Subcutaneous abdominal adipose tissue (tissue), 5 donors: Measurements from ENCODE around the gene FTL.
"Not testable (repeated sequence)": the region's sequence is repeated elsewhere in the genome, so short reads cannot be mapped to it uniquely, and the experiment has no call there.

Source experiments
- H3K27ac ChIP-seq: one replicate; pipeline ENCODE4 v1.7.0; 2013; ENCODE audit warnings: low read depth, mild to moderate bottlenecking, inconsistent platforms, low read length, moderate library complexity
- H3K27me3 ChIP-seq, 5 donors: one replicate each; pipeline ENCODE4 v1.7.0; 2013; ENCODE audit warnings: low read length in 5 of 5, inconsistent platforms in 1 of 5; ENCODE audit not compliant: control insufficient read depth in 5 of 5, insufficient read depth in 4 of 5
- H3K36me3 ChIP-seq, 5 donors: one replicate each; pipeline ENCODE4 v1.7.0; 2013; ENCODE audit warnings: low read length in 5 of 5; ENCODE audit not compliant: control insufficient read depth in 5 of 5, insufficient read depth in 5 of 5
- H3K4me1 ChIP-seq, 5 donors: one replicate each; pipeline ENCODE4 v1.7.0; 2013; ENCODE audit warnings: low read length in 5 of 5, mild to moderate bottlenecking in 3 of 5, moderate library complexity in 1 of 5; ENCODE audit not compliant: control insufficient read depth in 5 of 5, insufficient read depth in 5 of 5
- H3K4me3 ChIP-seq, 5 donors: one replicate each; pipeline ENCODE4 v1.7.0; 2013; ENCODE audit warnings: low read length in 5 of 5, low read depth in 1 of 5
- H3K9ac ChIP-seq, 5 donors: one replicate each; pipeline ENCODE4 v1.7.0; 2013; ENCODE audit warnings: low read length in 5 of 5, mild to moderate bottlenecking in 4 of 5, moderate library complexity in 3 of 5
- H3K9me3 ChIP-seq, 5 donors: one replicate each; pipeline ENCODE4 v1.7.0; 2013; ENCODE audit warnings: low read length in 5 of 5; ENCODE audit not compliant: control insufficient read depth in 5 of 5
- donor health status: healthy.
- donor health status: healthy.
- donor health status: healthy.
- donor health status: healthy.
- donor health status: healthy.

The FTL gene

DNA sequence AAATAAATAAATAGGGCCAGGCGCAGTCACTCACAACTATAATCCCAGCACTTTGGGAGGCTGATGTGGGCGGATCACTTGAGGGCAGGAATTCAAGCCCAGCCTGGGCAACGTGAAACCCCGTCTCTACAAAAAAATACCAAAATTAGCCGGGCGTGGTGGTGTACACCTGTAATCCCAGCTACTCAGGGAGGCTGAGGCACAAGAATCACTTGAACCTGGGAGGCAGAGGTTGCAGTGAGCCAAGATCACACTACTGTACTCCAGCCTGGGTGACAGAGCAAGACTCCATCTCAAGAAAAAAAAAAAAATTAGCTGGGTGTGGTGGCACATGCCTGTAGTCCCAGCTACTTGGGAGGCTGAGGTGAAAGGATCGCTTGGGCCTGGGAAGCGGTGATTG is 39.2 kb upstream of the FTL start:
- H3K27me3 ChIP-seq, H3K27ac ChIP-seq: not testable (repeated sequence)

DNA sequence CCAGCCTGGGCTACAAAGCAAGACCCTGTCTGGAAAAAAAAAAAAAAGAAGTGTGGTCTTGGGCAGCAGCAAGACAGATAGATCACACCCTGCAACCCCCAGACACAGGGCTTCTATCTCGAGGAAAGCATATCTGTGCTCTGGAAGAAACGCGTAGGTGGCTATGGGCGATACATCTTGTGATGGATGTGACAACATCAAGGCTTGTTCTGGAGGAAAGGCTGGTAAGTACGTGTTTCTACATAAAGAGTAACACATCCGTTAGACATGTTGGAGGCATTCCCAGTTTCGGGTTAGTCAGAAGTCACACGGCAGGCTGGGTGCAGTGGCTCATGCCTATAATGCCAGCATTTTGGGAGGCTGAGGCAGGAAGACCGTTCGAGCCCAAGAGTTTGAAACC is 38.2 kb upstream of the FTL start:
- no peaks in the 10 kb centered on the region for H3K9me3 ChIP-seq
- no peak overlapping the region for H3K4me3 ChIP-seq
- H3K36me3 ChIP-seq = peaks cover 0 to 14% (median 12%) of the 10 kb centered on the region in 5 donors
- H3K9ac ChIP-seq = no peak overlapping the region
- H3K4me1 ChIP-seq = peaks cover 0 to 7% (median 0%) of the 10 kb centered on the region in 5 donors
- no peaks in the 10 kb centered on the region for H3K27me3 ChIP-seq
- no peak overlapping the region for H3K27ac ChIP-seq

More for the DNA sequence above, 39.2 kb upstream of the FTL start:
- not testable (repeated sequence) for H3K9me3 ChIP-seq, H3K4me1 ChIP-seq, H3K4me3 ChIP-seq, H3K9ac ChIP-seq
- peaks cover 0 to 24% (median 21%) of the 10 kb centered on the region in 5 donors for H3K36me3 ChIP-seq

DNA sequence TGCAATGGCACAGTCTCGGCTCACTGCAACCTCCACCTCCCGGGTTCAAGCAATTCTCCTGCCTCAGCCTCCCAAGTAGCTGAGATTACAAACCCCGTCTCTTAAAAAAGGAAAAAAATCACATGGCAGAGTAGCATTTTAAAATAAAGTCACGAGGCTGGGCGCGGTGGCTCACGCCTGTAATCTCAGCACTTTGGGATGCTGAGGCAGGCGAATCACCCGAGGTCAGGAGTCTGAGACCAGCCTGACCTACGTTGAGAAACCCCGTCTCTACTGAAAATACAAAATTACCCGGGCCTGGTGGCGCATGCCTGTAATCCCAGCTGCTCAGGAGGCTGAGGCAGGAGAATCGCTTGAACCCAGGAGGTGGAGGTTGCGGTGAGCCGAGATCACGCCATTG is 37.4 kb upstream of the FTL start:
- not testable (repeated sequence) for H3K36me3 ChIP-seq, H3K9me3 ChIP-seq, H3K27me3 ChIP-seq, H3K4me3 ChIP-seq, H3K4me1 ChIP-seq, H3K9ac ChIP-seq, H3K27ac ChIP-seq

DNA sequence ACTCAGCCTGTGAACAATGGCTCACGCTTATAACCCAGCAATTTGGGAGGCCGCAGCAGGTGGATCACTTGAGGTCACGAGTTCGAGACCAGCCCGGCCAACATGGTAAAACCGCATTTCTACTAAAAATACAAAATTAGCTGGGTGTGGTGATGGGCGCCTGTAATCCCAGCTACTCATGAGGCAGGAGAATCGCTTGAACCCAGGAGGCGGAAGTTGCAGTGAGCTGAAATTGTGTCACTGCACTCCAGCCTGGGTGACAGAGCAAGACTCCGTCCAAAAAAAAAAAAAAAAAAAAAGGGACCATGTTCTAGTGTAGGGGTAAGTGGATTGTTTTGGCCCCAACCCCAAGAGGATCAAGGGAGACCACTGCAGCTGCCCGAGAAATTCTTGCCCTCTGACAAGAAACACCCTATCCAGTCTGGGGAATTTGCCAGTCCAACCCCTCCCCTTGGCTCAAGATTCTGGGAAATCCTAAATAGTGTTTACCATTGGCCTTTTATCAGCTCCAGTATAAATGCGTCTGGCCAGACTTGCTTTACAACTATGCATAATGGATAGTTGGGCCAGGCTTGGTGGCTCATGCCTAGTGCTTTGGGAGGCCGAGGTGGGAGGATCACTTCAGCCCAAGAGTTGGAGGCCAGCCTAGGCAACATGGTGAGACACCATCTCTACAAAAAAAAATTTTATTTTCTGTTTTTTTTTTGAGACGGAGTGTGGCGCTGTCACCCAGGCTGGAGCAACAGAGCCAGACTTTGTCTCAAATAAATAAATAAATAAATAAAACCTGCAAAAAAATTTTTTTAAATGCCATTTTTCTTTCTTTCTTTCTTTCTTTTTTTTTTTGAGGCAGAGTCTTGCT is 36.7 kb upstream of the FTL start:
- Histone ChIP-seq H3K27ac (no peak overlapping the region), H3K9ac (no peak overlapping the region), H3K4me3 (no peak overlapping the region), H3K4me1 (peaks cover 2 to 12% (median 5%) of the 10 kb centered on the region in 5 donors), H3K27me3 (peaks cover 0 to 10% (median 7%) of the 10 kb centered on the region in 5 donors), H3K9me3 (no peaks in the 10 kb centered on the region), H3K36me3 (peaks cover 0 to under 1% (median 0%) of the 10 kb centered on the region in 5 donors)

DNA sequence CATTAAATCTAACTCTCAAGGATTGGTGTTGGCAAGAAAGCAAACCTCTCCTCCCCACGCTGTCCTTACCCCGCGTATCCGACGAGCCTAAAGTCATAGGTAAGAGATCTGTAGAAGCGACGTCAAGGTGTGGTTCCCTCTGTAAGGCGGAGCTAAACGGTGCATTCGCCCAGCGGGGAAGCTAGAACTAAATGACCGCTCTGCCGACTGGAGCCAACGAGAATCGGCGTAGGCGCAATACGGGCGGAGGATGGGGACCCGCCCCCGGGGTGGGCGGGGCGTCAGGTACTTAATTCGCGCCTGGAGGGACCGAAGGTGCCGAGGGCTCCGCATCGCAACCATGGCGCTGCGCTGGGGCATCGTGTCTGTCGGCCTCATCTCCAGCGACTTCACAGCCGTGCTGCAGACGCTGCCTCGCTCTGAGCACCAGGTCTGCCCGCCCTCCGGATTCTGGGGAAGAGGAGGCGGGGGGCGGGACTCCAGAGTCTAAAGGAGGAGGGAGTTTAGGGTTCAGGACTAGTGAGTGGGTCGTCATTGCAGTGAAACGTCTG is 31.7 kb upstream of the FTL start, which contains the start of gene DHDH:
Gene DHDH, plus strand, starts transcription at position 318 of the 551 bp plus-strand sequence. Its CDS starts 23 bp downstream, at position 341.
- H3K27me3 ChIP-seq = peaks cover 0 to 19% (median 10%) of the 10 kb centered on the region in 5 donors
- H3K27ac ChIP-seq = no peak within 1 kb of the TSS
- peak within 1 kb of the TSS; percentile 43 to 71 (median 57) for H3K4me3 ChIP-seq
- H3K9me3 ChIP-seq = no peaks in the 10 kb centered on the region
- peak within 1 kb of the TSS in 2 of 5 donors; percentile 35 to 38 for H3K9ac ChIP-seq
- H3K36me3 ChIP-seq = no peaks in the 10 kb centered on the region
- H3K4me1 ChIP-seq = peaks cover 2 to 18% (median 9%) of the 10 kb centered on the region in 5 donors

DNA sequence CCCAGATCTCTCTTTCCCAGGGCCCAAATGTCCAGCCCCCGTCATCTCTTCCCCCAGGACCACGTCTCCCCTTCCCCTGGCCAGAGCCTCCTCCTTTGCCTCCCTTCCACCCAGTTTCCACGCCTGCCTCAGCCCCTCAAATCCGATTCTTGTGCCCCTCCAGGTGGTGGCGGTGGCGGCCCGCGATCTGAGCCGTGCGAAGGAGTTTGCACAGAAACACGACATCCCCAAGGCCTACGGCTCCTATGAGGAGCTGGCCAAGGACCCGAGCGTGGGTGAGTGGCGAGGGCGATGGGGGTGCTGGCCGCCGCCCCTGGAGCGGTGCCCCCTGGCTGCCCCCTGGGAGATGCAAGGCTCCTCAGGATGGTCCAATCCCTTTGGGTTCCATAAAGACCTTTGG is 30.3 kb upstream of the FTL start:
- Histone ChIP-seq H3K9ac (no peak overlapping the region), H3K4me1 (peaks cover 2 to 17% (median 9%) of the 10 kb centered on the region in 5 donors), H3K4me3 (no peak overlapping the region), H3K36me3 (no peaks in the 10 kb centered on the region), H3K9me3 (no peaks in the 10 kb centered on the region), H3K27me3 (peaks cover 0 to 19% (median 10%) of the 10 kb centered on the region in 5 donors), H3K27ac (no peak overlapping the region)

DNA sequence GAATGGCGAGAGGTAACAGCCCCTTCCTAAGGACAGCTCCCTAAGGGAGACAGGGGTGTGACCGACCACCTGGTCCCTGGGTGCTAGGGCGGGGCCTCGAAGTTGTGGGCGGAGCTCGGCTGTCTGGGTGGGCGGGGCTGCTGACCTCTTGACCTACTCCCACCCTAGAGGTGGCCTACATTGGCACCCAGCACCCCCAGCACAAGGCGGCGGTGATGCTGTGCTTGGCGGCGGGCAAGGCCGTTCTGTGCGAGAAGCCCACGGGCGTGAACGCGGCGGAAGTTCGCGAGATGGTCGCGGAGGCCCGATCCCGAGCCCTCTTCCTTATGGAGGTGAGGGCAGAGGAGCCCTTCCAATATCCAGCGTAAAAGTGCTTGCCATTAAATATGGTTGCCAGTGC is 29.2 kb upstream of the FTL start:
- Histone ChIP-seq H3K9me3 (peaks cover under 1 to 6% (median 4%) of the 10 kb centered on the region in 5 donors), H3K9ac (no peak overlapping the region), H3K36me3 (no peaks in the 10 kb centered on the region), H3K4me1 (peaks cover 2 to 17% (median 9%) of the 10 kb centered on the region in 5 donors), H3K27me3 (peaks cover 0 to 19% (median 10%) of the 10 kb centered on the region in 5 donors), H3K27ac (no peak overlapping the region), H3K4me3 (no peak overlapping the region)

DNA sequence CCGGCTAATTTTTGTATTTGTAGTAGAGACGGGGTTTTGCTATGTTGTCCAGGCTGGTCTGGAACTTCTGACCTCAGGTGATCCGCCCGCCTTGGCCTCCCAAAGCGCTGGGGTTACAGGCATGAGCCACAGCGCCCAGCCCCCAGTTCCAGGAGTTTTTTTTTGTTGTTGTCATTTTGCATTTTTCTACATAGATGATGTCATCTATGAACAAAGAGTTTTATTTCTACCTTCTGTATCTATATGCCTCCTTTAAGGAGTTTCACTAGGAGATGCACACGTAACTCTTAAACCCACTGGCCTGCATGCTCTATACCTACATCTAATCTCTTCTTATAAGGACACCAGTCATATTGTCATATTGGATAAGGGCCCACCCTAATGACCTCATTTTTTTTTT is 26.9 kb upstream of the FTL start:
- H3K4me3 ChIP-seq = no peak overlapping the region
- H3K9me3 ChIP-seq = peaks cover 4 to 12% (median 7%) of the 10 kb centered on the region in 5 donors
- H3K4me1 ChIP-seq = peaks cover 0 to 13% (median 6%) of the 10 kb centered on the region in 5 donors
- no peaks in the 10 kb centered on the region for H3K36me3 ChIP-seq
- peaks cover 0 to 14% (median 3%) of the 10 kb centered on the region in 5 donors for H3K27me3 ChIP-seq
- no peak overlapping the region for H3K9ac ChIP-seq
- no peak overlapping the region for H3K27ac ChIP-seq

DNA sequence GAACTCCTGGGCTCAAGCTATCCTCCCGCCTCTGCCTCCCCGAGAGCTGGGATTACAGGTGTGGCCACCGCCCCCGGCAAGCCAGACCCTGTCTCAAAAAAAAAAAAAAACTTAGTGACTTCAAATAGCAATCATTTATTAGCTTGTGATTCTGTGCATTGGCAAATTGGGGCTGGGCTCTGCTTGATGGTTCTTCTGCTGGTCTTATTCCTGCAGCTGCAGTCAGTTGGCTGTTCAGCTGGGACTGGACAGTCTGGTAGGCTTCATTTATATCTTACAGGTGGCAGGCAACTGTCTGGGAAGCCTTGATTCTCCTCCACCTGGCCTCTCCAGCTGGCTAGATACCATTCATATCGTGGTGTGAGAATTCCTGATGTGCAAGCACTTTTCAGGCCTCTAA is 24.2 kb upstream of the FTL start:
- H3K9me3 ChIP-seq = peaks cover 4 to 12% (median 7%) of the 10 kb centered on the region in 5 donors
- peaks cover 0 to 5% (median 0%) of the 10 kb centered on the region in 5 donors for H3K4me1 ChIP-seq
- H3K9ac ChIP-seq = no peak overlapping the region
- H3K27ac ChIP-seq = no peak overlapping the region
- H3K36me3 ChIP-seq = no peaks in the 10 kb centered on the region
- H3K4me3 ChIP-seq = peak overlapping the region in 1 of 5 donors; percentile 3
- H3K27me3 ChIP-seq = no peaks in the 10 kb centered on the region

DNA sequence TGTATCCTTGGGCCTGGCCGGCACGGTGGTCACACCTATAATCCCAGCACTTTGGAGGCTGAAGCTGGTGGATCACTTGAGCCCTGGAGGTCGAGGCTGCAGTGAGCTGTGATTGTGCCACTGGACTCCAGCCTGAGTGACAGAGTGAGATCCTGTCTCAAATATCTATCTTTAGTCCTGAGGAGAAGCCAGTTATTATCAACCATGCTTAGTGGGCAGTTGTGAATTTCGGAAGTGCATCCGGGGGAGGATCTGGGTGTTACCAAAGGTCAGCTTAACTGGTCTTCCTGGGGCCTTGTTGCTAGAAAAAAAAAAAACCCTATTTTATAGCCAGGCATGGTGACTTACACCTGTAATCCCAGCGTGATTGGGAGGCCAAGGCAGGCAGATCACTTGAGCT is 22.0 kb upstream of the FTL start:
- H3K9ac ChIP-seq = no peak overlapping the region
- peaks cover 4 to 19% (median 12%) of the 10 kb centered on the region in 5 donors for H3K9me3 ChIP-seq
- no peak overlapping the region for H3K4me3 ChIP-seq
- no peaks in the 10 kb centered on the region for H3K4me1 ChIP-seq
- no peaks in the 10 kb centered on the region for H3K36me3 ChIP-seq
- no peaks in the 10 kb centered on the region for H3K27me3 ChIP-seq
- H3K27ac ChIP-seq = no peak overlapping the region
